HL-60 (cell line): ENCODE data around the gene PDE2A.

Experiments used
- DNase-seq, 2 experiments: peaks; one replicate each; pipeline ENCODE4 v3.0.0-alpha.2; 2010 to 2020; ENCODE audit warnings: low read depth in 1 of 2, low spot score in 1 of 2
- H3K27ac ChIP-seq: fragments of 250-450 bp; sonication (Bioruptor Pico); replicated peaks from 2 replicates; pipeline ENCODE4 v1.5.1; 2020; ENCODE audit warnings: mild to moderate bottlenecking, moderate library complexity
- H3K27me3 ChIP-seq: fragments of 250-450 bp; sonication (Bioruptor Pico); 2 replicates; pipeline ENCODE4 v1.5.1; 2021; ENCODE audit warnings: mild to moderate bottlenecking, moderate library complexity; ENCODE audit not compliant: insufficient read depth, poor library complexity, severe bottlenecking
- H3K4me3 ChIP-seq: replicated peaks from 2 replicates; pipeline ENCODE4 v1.5.1; 2011; ENCODE audit warnings: mild to moderate bottlenecking, control low read depth, low read length; ENCODE audit not compliant: insufficient read depth
- GABPA ChIP-seq: IDR thresholded peaks from 2 replicates; pipeline ENCODE4 v1.6.1; 2012; ENCODE audit warnings: low read depth
- POLR2AphosphoS5 ChIP-seq: IDR thresholded peaks from 2 replicates; pipeline ENCODE4 v1.6.1; 2012; ENCODE audit warnings: low read depth
- REST ChIP-seq: IDR thresholded peaks from 2 replicates; pipeline ENCODE4 v1.6.1; 2012; ENCODE audit warnings: low read depth; ENCODE audit not compliant: insufficient replicate concordance
- SPI1 ChIP-seq: IDR thresholded peaks from 2 replicates; pipeline ENCODE4 v1.6.1; 2012; ENCODE audit warnings: low read depth, mild to moderate bottlenecking, borderline replicate concordance
- TF ChIP-seq, protein P1 (sequence below): IDR thresholded peaks from one replicate; pipeline ENCODE4 v1.5.1; 2011; ENCODE audit warnings: low read length, control low read depth, inconsistent platforms; ENCODE audit not compliant: insufficient read depth

Gene PDE2A

GRCh38 chr11:72721689-72722049, 47.4 kb upstream of the PDE2A start:
- peak overlapping the region; percentile 51 for H3K4me3 ChIP-seq
- TF ChIP-seq SPI1 (no peak), POLR2AphosphoS5 (no peak), GABPA (no peak), REST (no peak)
- TF ChIP-seq, protein P1, sequence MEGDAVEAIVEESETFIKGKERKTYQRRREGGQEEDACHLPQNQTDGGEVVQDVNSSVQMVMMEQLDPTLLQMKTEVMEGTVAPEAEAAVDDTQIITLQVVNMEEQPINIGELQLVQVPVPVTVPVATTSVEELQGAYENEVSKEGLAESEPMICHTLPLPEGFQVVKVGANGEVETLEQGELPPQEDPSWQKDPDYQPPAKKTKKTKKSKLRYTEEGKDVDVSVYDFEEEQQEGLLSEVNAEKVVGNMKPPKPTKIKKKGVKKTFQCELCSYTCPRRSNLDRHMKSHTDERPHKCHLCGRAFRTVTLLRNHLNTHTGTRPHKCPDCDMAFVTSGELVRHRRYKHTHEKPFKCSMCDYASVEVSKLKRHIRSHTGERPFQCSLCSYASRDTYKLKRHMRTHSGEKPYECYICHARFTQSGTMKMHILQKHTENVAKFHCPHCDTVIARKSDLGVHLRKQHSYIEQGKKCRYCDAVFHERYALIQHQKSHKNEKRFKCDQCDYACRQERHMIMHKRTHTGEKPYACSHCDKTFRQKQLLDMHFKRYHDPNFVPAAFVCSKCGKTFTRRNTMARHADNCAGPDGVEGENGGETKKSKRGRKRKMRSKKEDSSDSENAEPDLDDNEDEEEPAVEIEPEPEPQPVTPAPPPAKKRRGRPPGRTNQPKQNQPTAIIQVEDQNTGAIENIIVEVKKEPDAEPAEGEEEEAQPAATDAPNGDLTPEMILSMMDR, result no peak
- H3K27me3 ChIP-seq, result no peaks in the 10 kb centered on the region
- peak overlapping the region; percentile 83 for H3K27ac ChIP-seq
- DNase-seq, result peak in 1 of 2 experiments; percentile 37

DNA sequence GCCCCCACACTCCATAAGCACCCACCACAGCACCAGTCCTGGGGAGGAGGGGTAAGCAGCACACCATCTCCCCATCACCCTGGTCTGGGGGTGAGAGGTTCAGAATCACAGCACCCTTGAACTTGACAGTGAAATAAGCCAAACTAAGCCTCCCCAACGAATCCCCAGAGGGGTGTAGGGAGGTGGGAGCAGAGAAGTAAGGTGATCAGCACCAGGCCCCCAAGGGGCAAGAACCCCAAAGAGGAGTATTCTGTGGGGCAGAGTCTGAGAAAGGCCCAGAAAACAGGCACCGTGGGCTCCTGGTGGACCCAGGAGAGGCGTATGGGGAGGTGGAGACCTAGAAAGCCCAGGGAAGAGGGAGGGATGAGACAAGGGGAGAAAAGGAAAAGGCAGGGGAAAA, 47.1 kb upstream of the PDE2A start:
- no peaks in the 10 kb centered on the region for H3K27me3 ChIP-seq
- TF ChIP-seq POLR2AphosphoS5 (no peak), GABPA (no peak), REST (no peak), SPI1 (no peak)
- TF ChIP-seq, protein P1, result no peak
- H3K27ac ChIP-seq, result peak overlapping the region; percentile 83
- no peak for DNase-seq
- H3K4me3 ChIP-seq, result peak overlapping the region; percentile 51

GRCh38 chr11:72720784-72721183, 46.6 kb upstream of the PDE2A start:
- Histone ChIP-seq H3K27me3 (no peaks in the 10 kb centered on the region), H3K4me3 (peak overlapping the region; percentile 51), H3K27ac (peak overlapping the region; percentile 83)
- no peak for TF ChIP-seq REST
- TF ChIP-seq GABPA, result no peak
- TF ChIP-seq SPI1, result no peak
- TF ChIP-seq, protein P1, result no peak
- no peak for TF ChIP-seq POLR2AphosphoS5
- DNase-seq, result no peak
